Astrocyte of the cerebellum (primary cell): ENCODE data around the gene ATG101.

Source experiments
- DNase-seq: peaks from one replicate; pipeline ENCODE4 v3.0.0-alpha.2; 2011; ENCODE audit warnings: low read depth
- H3K4me3 ChIP-seq: 2 replicates; pipeline ENCODE4 v1.5.1; 2011; ENCODE audit warnings: mild to moderate bottlenecking, low read depth, low read length, moderate library complexity
- in situ Hi-C: cut with HindIII; loops from 2 replicates; pipeline ENCODE4 v1.10.0; 2017; ENCODE audit warnings: low sequenced_read_pairs
- TF ChIP-seq, protein P1 (sequence below): IDR thresholded peaks from 2 replicates; pipeline ENCODE4 v1.5.1; 2012; ENCODE audit warnings: low read length, low read depth, moderate library complexity, mild to moderate bottlenecking; ENCODE audit errors: missing control alignments

Gene ATG101

DNA sequence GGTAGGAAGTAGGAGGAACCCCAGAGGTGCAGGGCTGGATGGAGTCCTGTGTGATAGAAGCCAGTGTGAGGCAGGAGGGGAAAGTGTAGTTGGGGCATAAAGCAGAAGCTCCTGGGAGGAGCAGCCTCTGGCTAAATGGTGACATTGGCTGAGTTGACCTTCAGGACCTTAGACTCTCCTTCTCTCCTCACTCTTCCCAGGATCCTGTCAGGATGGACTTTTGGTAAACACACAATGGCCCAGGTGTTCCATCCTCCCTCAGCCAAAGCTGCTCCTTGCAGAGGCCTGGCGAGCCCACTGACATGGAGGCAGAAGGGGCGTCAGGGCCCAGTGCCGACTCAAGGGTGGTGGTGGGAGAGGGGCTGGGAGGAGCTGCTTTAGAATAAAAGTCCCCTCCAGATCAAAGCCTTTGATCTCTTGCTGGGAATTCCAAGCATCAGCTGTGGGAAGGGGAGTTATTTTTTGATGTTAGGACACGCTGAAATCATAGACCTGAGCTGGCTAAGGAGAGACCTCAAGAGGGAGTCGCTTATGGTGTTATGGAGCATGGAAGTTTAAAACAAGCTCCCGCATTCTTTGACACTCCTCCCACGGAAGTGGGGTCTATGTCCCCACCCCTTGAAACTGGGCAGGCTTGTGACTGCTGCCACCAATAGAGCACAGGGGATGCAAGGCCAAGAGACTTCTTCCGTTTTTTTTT, 53.9 kb downstream of the ATG101 start:
- TF ChIP-seq, protein P1, sequence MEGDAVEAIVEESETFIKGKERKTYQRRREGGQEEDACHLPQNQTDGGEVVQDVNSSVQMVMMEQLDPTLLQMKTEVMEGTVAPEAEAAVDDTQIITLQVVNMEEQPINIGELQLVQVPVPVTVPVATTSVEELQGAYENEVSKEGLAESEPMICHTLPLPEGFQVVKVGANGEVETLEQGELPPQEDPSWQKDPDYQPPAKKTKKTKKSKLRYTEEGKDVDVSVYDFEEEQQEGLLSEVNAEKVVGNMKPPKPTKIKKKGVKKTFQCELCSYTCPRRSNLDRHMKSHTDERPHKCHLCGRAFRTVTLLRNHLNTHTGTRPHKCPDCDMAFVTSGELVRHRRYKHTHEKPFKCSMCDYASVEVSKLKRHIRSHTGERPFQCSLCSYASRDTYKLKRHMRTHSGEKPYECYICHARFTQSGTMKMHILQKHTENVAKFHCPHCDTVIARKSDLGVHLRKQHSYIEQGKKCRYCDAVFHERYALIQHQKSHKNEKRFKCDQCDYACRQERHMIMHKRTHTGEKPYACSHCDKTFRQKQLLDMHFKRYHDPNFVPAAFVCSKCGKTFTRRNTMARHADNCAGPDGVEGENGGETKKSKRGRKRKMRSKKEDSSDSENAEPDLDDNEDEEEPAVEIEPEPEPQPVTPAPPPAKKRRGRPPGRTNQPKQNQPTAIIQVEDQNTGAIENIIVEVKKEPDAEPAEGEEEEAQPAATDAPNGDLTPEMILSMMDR: no peak
- no peak overlapping the region for H3K4me3 ChIP-seq
- in situ Hi-C loops: no loop called here
- no peak for DNase-seq

DNA sequence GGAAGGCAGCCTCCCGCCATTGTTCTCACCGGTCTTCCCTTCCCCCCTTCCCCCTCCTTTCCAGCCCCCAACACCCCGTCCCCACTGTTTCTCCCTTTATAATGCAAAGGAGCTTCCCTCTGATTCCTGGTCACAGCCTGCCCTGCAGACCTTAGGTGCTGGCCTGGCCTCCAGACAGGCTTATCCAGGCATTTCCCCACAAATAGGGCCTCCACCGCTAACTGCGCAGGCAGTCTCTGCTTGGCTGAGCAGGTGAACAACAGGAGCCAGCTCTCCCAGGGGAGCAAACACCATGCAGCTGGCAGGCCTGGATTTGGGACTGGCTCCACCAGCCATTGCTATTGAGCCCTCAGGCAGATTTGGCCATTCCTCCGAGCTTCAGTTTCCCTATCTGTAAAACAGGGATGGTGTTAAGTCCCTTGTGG, 55.7 kb downstream of the ATG101 start:
- TF ChIP-seq, protein P1: no peak
- in situ Hi-C loops: no loop called here
- DNase-seq: no peak
- no peak overlapping the region for H3K4me3 ChIP-seq

DNA sequence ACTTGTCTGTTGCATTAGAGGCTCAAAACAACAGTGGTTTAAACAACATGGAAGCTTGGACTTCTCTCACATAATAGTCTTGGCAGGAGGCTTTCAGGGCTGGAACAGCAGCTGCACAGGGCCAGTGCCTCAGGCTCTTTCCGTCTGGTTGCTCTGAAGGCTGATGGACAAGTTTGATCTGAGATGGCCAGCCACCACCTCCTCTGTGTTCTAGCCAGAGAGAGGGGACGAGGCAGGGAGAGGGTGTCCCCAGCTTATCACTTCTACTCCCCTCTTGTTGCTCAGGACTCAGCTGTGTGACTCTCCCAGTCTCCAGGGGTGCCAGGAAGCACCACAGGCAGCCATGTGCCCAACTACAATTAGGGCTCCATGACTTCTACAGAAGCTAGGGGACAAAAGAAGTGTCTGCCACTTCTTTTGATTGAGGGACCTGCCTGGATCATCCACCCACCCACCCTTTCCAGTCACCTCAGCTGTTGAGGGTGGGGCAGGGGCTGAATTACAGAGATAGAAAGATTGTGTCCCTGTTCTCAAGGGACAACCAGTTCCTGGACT, 56.3 kb downstream of the ATG101 start:
- H3K4me3 ChIP-seq: no peak overlapping the region
- in situ Hi-C loops: no loop called here
- TF ChIP-seq, protein P1: no peak
- DNase-seq: no peak
